ENCODE measurements around the gene PDE6D.

Gene PDE6D

GRCh38 chr2:231704017-231704416 lies 77.1 kb downstream of the PDE6D start:
- TF ChIP-seq TCF12 (IDR thresholded peaks at IDR 0.05; ENCODE audit: low read depth) (no peak), EGR1 (IDR thresholded peaks at IDR 0.05) (no peak), CEBPB (IDR thresholded peaks at IDR 0.05) (no peak), RAD21 (IDR thresholded peaks at IDR 0.05; ENCODE audit: low read depth) (no peak), MAX (IDR thresholded peaks at IDR 0.05) (no peak), TEAD4 (IDR thresholded peaks at IDR 0.05) (no peak), FOXM1 (IDR thresholded peaks at IDR 0.05; ENCODE audit: borderline replicate concordance, low read depth) (no peak)
- TF ChIP-seq, protein P1, sequence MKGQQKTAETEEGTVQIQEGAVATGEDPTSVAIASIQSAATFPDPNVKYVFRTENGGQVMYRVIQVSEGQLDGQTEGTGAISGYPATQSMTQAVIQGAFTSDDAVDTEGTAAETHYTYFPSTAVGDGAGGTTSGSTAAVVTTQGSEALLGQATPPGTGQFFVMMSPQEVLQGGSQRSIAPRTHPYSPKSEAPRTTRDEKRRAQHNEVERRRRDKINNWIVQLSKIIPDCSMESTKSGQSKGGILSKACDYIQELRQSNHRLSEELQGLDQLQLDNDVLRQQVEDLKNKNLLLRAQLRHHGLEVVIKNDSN (IDR thresholded peaks at IDR 0.05) = no peak

GRCh38 chr2:231701456-231702373 lies 79.4 kb downstream of the PDE6D start:
- TF ChIP-seq, protein P1 (IDR thresholded peaks at IDR 0.05) = no peak
- no peak for TF ChIP-seq REST (IDR thresholded peaks at IDR 0.05; ENCODE audit: low read depth)
- TF ChIP-seq TAF1 (IDR thresholded peaks at IDR 0.05; ENCODE audit: low read depth) = no peak
- no peak for TF ChIP-seq FOXM1 (IDR thresholded peaks at IDR 0.05; ENCODE audit: borderline replicate concordance, low read depth)
- no peak for TF ChIP-seq RAD21 (IDR thresholded peaks at IDR 0.05; ENCODE audit: low read depth)
- TF ChIP-seq MAX (IDR thresholded peaks at IDR 0.05) = peak; percentile 83
- 0 out of 2 replicates have a peak, but pooled peaks have one; percentile 10 for TF ChIP-seq NFIC (IDR thresholded peaks at IDR 0.05)
- peak; percentile 84 for TF ChIP-seq CEBPB (IDR thresholded peaks at IDR 0.05)

DNA sequence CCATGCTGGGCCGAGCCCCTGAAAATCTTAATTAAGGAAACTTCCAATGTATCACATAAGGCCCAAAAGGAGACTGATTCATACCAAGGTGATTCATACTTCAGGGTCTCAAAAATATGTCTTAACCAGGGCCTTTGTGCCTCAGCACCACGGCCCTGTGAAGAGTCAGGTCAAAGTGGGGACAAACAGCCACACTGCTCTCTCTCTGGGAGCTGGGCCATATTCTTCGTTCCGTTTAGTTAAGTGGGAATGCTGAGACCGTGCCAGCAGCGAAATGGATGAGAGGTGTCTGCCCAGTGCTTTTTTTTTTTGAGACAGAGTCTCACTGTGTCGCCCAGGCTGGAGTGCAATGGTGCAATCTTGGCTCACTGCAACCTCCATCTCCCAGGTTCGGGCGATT lies 82.1 kb downstream of the PDE6D start:
- TF ChIP-seq TCF12 (IDR thresholded peaks at IDR 0.05; ENCODE audit: low read depth) (no peak), FOXM1 (IDR thresholded peaks at IDR 0.05; ENCODE audit: borderline replicate concordance, low read depth) (no peak), NFIC (IDR thresholded peaks at IDR 0.05) (no peak), EGR1 (IDR thresholded peaks at IDR 0.05) (no peak)

GRCh38 chr2:231696004-231696367 lies 85.1 kb downstream of the PDE6D start:
- TF ChIP-seq, protein P1 (IDR thresholded peaks at IDR 0.05) = no peak
- TF ChIP-seq EGR1 (IDR thresholded peaks at IDR 0.05) (no peak), CREB1 (IDR thresholded peaks at IDR 0.05; ENCODE audit: low read depth) (no peak), MAX (IDR thresholded peaks at IDR 0.05) (no peak), ZBTB7A (IDR thresholded peaks at IDR 0.05; ENCODE audit: low read depth) (no peak), TAF1 (IDR thresholded peaks at IDR 0.05; ENCODE audit: low read depth) (no peak), FOXM1 (IDR thresholded peaks at IDR 0.05; ENCODE audit: borderline replicate concordance, low read depth) (no peak), NFIC (IDR thresholded peaks at IDR 0.05) (no peak)

DNA sequence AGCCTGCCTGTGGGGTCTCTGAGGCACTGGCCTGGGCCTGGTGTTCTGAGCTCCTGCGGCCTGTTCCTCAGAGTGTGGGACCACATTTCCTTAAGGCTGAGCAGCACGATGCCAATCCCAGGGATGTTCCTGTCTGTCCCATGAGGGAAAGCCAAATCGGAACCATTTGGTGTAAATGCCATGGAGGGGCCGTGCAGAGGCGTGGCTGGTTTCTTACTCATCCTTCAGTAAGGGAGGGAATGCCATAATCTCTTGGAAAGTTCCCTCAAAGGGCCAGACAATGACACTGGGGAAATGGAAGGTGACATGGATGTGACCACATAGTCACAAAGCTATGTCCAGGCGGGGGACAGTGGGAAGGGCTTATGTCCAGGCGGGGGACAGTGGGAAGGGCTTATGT lies 87.1 kb downstream of the PDE6D start:
- no peak for TF ChIP-seq ZBTB7A (IDR thresholded peaks at IDR 0.05; ENCODE audit: low read depth)
- no peak for TF ChIP-seq YY1 (IDR thresholded peaks at IDR 0.05; ENCODE audit: low read depth)
- TF ChIP-seq, protein P1 (IDR thresholded peaks at IDR 0.05) = no peak
- no peak for TF ChIP-seq MAX (IDR thresholded peaks at IDR 0.05)
- no peak for TF ChIP-seq RAD21 (IDR thresholded peaks at IDR 0.05; ENCODE audit: low read depth)
- no peak for TF ChIP-seq TAF1 (IDR thresholded peaks at IDR 0.05; ENCODE audit: low read depth)
- TF ChIP-seq CEBPB (IDR thresholded peaks at IDR 0.05) = no peak
- TF ChIP-seq REST (IDR thresholded peaks at IDR 0.05; ENCODE audit: low read depth) = no peak

All from Ishikawa (cell line).